ENCODE data around the gene LHX2. TPM values are rescaled to one million over a fixed set of nuclear protein-coding genes. Genes with fewer than 3 reads are reported as not detected.

Gene LHX2
- total and polyA plus RNA-seq, 7 donors, result not detected

DNA sequence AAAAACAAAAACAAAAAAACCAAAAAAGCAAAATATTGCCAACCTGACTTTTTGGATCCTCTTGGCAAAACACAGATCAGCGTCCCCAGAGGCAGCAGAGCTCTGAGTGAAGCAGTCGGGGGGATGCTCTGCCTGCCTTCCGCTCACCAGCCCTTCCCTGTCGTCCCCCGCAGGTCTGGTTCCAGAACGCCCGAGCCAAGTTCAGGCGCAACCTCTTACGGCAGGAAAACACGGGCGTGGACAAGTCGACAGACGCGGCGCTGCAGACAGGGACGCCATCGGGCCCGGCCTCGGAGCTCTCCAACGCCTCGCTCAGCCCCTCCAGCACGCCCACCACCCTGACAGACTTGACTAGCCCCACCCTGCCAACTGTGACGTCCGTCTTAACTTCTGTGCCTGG lies 20.7 kb downstream of the LHX2 start:
- 46 to 63% (median 52%) methylated on average over 24 of the region's 24 CpGs for WGBS, 3 donors
- Histone ChIP-seq H3K4me3 (no peak overlapping the region), H3K9me3 (no peaks in the 10 kb centered on the region), H3K36me3 (ENCODE audit: insufficient read depth in 1 of 2, low read depth in 1 of 2) (no peaks in the 10 kb centered on the region), H3K27me3 (ENCODE audit: insufficient read depth in 3 of 3, low read length in 2 of 3) (peaks cover 0 to 31% (median 5%) of the 10 kb centered on the region in 3 donors), H3K4me1 (no peaks in the 10 kb centered on the region), H3K27ac (no peak overlapping the region)
- DNase-seq (no peak), ATAC-seq (no peak)
- TF ChIP-seq, protein P1, sequence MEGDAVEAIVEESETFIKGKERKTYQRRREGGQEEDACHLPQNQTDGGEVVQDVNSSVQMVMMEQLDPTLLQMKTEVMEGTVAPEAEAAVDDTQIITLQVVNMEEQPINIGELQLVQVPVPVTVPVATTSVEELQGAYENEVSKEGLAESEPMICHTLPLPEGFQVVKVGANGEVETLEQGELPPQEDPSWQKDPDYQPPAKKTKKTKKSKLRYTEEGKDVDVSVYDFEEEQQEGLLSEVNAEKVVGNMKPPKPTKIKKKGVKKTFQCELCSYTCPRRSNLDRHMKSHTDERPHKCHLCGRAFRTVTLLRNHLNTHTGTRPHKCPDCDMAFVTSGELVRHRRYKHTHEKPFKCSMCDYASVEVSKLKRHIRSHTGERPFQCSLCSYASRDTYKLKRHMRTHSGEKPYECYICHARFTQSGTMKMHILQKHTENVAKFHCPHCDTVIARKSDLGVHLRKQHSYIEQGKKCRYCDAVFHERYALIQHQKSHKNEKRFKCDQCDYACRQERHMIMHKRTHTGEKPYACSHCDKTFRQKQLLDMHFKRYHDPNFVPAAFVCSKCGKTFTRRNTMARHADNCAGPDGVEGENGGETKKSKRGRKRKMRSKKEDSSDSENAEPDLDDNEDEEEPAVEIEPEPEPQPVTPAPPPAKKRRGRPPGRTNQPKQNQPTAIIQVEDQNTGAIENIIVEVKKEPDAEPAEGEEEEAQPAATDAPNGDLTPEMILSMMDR (IDR thresholded peaks at IDR 0.05), result no peak
- intact Hi-C loops (cut with DNase I), result no loop called here

GRCh38 chr9:124033348-124033747 lies 21.8 kb downstream of the LHX2 start:
- no peak overlapping the region for H3K27ac ChIP-seq
- intact Hi-C loops (cut with DNase I), result no loop called here
- WGBS, 3 donors, result 80 to 90% (median 82%) methylated on average over 5 of the region's 5 CpGs
- TF ChIP-seq, protein P1 (IDR thresholded peaks at IDR 0.05), result no peak
- H3K4me1 ChIP-seq, result no peaks in the 10 kb centered on the region
- ATAC-seq (no peak), DNase-seq (no peak)
- no peaks in the 10 kb centered on the region for H3K9me3 ChIP-seq
- peaks cover 0 to 35% (median 5%) of the 10 kb centered on the region in 3 donors for H3K27me3 ChIP-seq (ENCODE audit: insufficient read depth in 3 of 3, low read length in 2 of 3)
- no peaks in the 10 kb centered on the region for H3K36me3 ChIP-seq (ENCODE audit: insufficient read depth in 1 of 2, low read depth in 1 of 2)
- H3K4me3 ChIP-seq, result no peak overlapping the region

DNA sequence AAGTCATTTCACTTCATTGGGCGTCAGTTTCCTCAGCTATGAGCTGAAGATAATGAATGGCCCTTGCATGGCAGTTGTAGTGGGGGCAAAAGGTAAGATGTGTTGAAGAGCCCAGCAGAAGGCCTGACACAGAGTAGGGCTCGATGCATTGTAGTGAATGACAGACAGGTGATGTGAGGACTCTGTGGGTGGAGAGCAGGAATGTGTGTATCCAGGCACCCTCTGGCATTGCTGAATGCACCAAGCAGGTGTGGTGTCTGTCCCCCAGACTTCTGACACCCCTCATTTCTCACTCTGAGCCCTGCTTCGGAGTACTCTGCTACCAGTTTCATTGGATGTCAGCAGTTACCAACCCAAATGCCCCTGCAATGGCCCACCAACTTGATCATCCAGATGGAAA lies 22.4 kb downstream of the LHX2 start:
- ATAC-seq, result no peak
- no peak overlapping the region for H3K4me3 ChIP-seq
- TF ChIP-seq, protein P1 (IDR thresholded peaks at IDR 0.05), result no peak
- intact Hi-C loops (cut with DNase I), result no loop called here
- no peaks in the 10 kb centered on the region for H3K9me3 ChIP-seq
- peaks cover 0 to 38% (median 5%) of the 10 kb centered on the region in 3 donors for H3K27me3 ChIP-seq (ENCODE audit: insufficient read depth in 3 of 3, low read length in 2 of 3)
- no peak for DNase-seq
- H3K4me1 ChIP-seq, result no peaks in the 10 kb centered on the region
- WGBS, 3 donors, result 88 to 92% (median 91%) methylated on average over 3 of the region's 3 CpGs
- H3K36me3 ChIP-seq (ENCODE audit: insufficient read depth in 1 of 2, low read depth in 1 of 2), result no peaks in the 10 kb centered on the region
- H3K27ac ChIP-seq, result no peak overlapping the region

- Histone ChIP-seq H3K4me1 (no peaks in the 10 kb centered on the region), H3K27ac (no peak overlapping the region), H3K4me3 (no peak overlapping the region), H3K36me3 (ENCODE audit: insufficient read depth in 1 of 2, low read depth in 1 of 2) (no peaks in the 10 kb centered on the region), H3K27me3 (ENCODE audit: insufficient read depth in 3 of 3, low read length in 2 of 3) (peaks cover 0 to 45% (median 9%) of the 10 kb centered on the region in 3 donors), H3K9me3 (no peaks in the 10 kb centered on the region)
- ATAC-seq, result no peak
- WGBS, 3 donors, result 85 to 86% (median 86%) methylated on average over 17 of the region's 17 CpGs
- DNase-seq, result no peak
- intact Hi-C loops (cut with DNase I), result no loop called here
- TF ChIP-seq, protein P1 (IDR thresholded peaks at IDR 0.05), result no peak
Observed at GRCh38 chr9:124035001-124035650, 23.6 kb downstream of the LHX2 start.

DNA sequence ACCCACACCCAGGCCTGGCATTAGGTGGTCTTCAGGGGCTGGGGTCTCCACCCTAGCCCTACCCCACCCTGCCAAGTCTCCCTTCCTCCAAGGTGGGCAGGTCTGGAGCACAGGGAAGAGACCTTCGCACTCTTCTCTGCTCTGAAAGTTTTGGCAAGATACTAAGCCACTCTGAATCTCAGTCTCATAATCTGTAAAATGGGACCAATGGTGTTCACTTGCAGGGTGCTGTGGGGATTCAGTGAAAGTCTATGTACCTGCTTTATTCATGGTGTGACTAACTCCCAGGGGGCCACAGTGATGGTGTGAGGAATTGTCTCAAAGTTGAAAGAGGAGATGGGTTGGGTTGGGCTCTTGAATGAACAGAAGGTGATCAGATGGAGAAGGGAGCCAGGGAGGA lies 25.0 kb downstream of the LHX2 start:
- no peaks in the 10 kb centered on the region for H3K9me3 ChIP-seq
- H3K27ac ChIP-seq, result no peak overlapping the region
- no peak for DNase-seq
- WGBS, 3 donors, result 96 to 100% (median 100%) methylated on average over 1 of the region's 1 CpG
- no peak overlapping the region for H3K4me3 ChIP-seq
- ATAC-seq, result no peak
- peaks cover 2% of the 10 kb centered on the region for H3K4me1 ChIP-seq
- intact Hi-C loops (cut with DNase I), result no loop called here
- no peaks in the 10 kb centered on the region for H3K36me3 ChIP-seq (ENCODE audit: insufficient read depth in 1 of 2, low read depth in 1 of 2)
- peaks cover 0 to 58% (median 9%) of the 10 kb centered on the region in 3 donors for H3K27me3 ChIP-seq (ENCODE audit: insufficient read depth in 3 of 3, low read length in 2 of 3)
- TF ChIP-seq, protein P1 (IDR thresholded peaks at IDR 0.05), result no peak

All from psoas muscle (tissue), 8 donors.